ENCODE measurements around the gene ETV6. TPM values are rescaled to one million over a fixed set of nuclear protein-coding genes. Genes with fewer than 3 reads are reported as not detected.

The ETV6 gene
- total RNA-seq, 2 experiments from 2014 or later = 53.7 to 54.9 TPM

DNA sequence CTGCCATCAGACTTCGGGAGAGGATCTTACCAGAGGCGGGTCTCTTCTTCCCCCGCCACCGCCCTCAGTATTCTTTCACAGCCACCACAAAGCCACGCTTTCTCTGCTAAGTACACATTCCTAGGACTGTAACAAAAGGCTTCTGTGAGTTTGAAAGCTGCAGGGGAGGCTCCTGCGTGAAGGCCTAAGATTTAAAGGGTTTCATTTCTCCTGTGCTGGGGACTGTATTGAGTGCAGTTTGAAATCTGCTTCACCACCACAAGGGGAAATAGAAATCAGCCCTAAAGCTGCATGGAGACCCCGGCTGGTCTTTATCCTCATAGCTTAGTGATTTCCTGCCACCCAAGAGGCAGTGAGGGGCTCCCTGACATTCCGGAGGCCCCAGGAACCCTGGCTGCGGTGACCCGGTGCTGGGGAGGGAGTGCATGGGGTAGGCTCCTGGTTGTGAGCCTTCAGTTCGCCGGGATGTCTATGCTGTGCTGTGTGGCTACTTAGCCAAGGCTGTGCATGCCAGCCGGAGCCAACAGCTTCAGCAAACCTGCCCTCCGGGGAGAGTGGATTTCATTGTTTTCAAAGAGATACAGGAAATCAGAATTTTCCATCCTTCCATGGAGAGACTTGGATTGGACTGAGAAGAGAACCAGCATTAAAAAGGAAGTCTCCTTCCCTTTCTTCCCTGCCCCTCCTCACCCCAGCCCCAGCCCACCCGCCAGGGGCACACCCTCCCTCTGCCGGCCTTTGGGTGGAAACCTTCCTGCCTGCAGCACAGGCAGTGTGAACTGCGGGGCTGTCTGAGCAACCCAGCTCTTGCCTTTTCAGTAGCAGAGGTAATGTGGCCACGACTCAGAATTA is 163.3 kb downstream of the ETV6 start:
- Mint-ChIP-seq H3K36me3 (ENCODE audit: low read depth) (peaks cover 26% of the 10 kb centered on the region), H3K4me1 (peaks cover 48% of the 10 kb centered on the region), H3K4me3 (no peak overlapping the region), H3K27ac (peak overlapping the region; percentile 52), H3K27me3 (no peaks in the 10 kb centered on the region), H3K9me3 (no peaks in the 10 kb centered on the region)
- CTCF ChIA-PET = interaction anchor here (1.0 to 2.1 kb wide), 7 partner anchors 9 to 233 kb away, joined by 3 to 8 read pairs (median 4); no protein-coding TSS in a partner anchor
- peak; percentile 22 for DNase-seq
- POLR2A ChIA-PET = interaction anchor here (0.5 to 3.0 kb wide), 3 partner anchors 163 to 258 kb away, joined by 3 to 11 read pairs (median 4); partner anchors contain the start of gene ETV6

DNA sequence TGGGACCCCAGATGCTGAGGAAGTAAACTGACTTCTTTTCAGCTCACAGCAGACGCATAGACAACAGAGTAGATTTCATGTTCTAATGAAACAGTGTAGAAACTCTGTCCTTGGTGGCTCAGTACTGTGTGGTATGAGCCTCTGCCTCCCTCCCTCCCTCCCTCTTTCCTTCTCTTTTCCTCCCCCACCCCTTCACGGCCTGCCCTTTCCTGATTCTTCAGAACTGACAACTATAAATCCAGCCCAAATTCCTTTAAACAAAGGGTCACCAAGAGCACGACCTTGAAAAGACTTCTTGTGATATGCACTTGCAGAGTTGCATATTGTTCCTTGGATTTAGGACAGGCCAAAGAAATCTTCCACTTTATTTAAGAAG is 164.0 kb downstream of the ETV6 start:
- Mint-ChIP-seq H3K4me1 (peaks cover 48% of the 10 kb centered on the region), H3K4me3 (no peak overlapping the region), H3K36me3 (ENCODE audit: low read depth) (peaks cover 20% of the 10 kb centered on the region), H3K9me3 (no peaks in the 10 kb centered on the region), H3K27me3 (no peaks in the 10 kb centered on the region), H3K27ac (peak overlapping the region; percentile 52)
- POLR2A ChIA-PET = interaction anchor here (0.5 kb wide), 1 partner anchor 171 kb away, joined by 3 read pairs; no protein-coding TSS in a partner anchor
- CTCF ChIA-PET = interaction anchor here (1.1 to 2.1 kb wide), 6 partner anchors 9 to 233 kb away, joined by 3 to 8 read pairs (median 4); no protein-coding TSS in a partner anchor
- DNase-seq = no peak

DNA sequence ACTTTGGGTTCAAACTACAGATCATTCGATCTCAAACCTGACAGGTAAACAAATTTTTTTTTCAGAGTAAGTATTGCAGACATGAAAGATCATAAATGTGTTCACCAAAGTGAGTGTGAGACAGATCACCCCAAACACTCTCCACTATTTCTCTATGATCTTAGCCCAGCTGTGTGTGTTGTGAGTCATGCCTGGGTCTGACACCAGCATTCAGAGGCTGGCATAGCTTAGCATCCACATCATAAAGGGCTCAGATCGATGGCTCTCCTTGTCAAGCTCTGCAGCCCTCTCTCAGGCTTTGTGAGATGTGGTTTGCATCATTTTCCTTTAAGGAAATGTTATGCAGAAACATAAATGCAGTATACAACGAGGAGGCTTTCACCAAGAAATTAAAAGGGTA is 164.9 kb downstream of the ETV6 start:
- Mint-ChIP-seq H3K9me3 (no peaks in the 10 kb centered on the region), H3K4me1 (peaks cover 44% of the 10 kb centered on the region), H3K4me3 (no peak overlapping the region), H3K27ac (no peak overlapping the region), H3K27me3 (no peaks in the 10 kb centered on the region), H3K36me3 (ENCODE audit: low read depth) (peaks cover 13% of the 10 kb centered on the region)
- CTCF ChIA-PET = interaction anchor here (1.1 to 2.1 kb wide), 2 partner anchors 195 to 219 kb away, joined by 4 to 8 read pairs; no protein-coding TSS in a partner anchor
- POLR2A ChIA-PET = no interaction called here
- peak; percentile 23 for DNase-seq

DNA sequence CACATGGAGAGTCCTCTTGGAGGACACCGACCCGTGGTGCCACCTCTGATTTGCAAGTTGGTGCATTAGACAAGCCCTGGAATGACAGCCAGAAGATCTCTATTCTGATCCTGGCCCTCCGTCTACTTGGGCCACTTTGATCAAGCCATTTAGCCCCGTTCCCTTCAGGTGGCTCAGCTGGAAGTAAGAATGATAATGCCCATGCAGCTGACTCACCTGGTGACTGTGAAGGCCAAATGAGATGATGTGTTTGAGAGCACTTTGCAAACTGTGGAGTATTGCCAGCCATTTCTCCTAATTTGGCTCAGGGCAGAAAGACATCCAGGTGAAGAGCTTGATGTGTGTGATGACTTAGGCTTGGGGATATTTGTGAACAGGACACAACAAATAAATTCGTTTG is 165.9 kb downstream of the ETV6 start:
- peaks cover 43% of the 10 kb centered on the region for H3K4me1 Mint-ChIP-seq
- DNase-seq = no peak
- no peaks in the 10 kb centered on the region for H3K9me3 Mint-ChIP-seq
- CTCF ChIA-PET = interaction anchor here (2.1 kb wide), 1 partner anchor 194 kb away, joined by 8 read pairs; no protein-coding TSS in a partner anchor
- no peak overlapping the region for H3K27ac Mint-ChIP-seq
- peaks cover 12% of the 10 kb centered on the region for H3K36me3 Mint-ChIP-seq (ENCODE audit: low read depth)
- POLR2A ChIA-PET = no interaction called here
- H3K27me3 Mint-ChIP-seq = no peaks in the 10 kb centered on the region
- H3K4me3 Mint-ChIP-seq = no peak overlapping the region

DNA sequence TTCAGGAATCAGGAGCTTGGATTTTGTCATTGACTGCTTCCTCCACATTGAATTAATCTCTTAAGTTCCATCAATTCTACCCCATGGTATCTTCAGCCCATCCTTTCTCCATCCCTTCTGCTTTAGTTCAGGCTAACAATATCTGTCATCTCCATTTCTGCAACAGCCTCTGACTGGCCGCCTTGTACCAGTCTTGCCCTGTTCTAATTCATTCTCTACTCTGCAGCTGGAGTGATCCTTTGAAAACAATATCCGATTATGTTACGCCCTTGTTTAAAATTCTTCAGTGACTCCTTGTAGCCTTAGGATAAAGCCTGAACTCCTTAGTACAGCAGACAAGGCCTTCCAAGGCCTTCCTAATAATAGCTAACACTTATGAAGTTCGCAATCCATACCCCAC is 170.2 kb downstream of the ETV6 start:
- no peaks in the 10 kb centered on the region for H3K9me3 Mint-ChIP-seq
- H3K27ac Mint-ChIP-seq = no peak overlapping the region
- no peak overlapping the region for H3K4me3 Mint-ChIP-seq
- no peak for DNase-seq
- H3K4me1 Mint-ChIP-seq = peaks cover 32% of the 10 kb centered on the region
- no peaks in the 10 kb centered on the region for H3K27me3 Mint-ChIP-seq
- H3K36me3 Mint-ChIP-seq (ENCODE audit: low read depth) = peaks cover 14% of the 10 kb centered on the region
- CTCF ChIA-PET = interaction anchor here (0.5 kb wide), 1 partner anchor 236 kb away, joined by 5 read pairs; no protein-coding TSS in a partner anchor
- POLR2A ChIA-PET = no interaction called here

DNA sequence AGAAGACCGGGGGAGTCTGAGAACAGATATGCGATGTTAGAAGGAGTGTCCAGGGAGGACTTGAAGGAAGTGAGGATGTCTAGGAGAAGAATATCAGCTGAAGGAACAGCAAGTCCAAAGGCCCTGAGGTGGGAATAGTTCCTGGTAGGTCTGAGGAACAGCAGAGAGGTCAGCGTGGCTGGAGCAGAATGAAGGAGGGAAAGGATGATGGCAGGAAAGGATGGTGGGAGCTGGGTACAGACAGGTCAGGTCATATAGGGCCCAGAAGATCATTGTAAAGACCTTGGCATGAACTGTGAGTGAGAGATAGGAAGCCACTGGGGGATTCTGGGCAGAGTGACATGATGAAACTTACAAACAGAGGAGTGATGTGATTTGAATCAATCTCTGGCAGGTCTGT is 171.0 kb downstream of the ETV6 start:
- no peak for DNase-seq
- H3K4me3 Mint-ChIP-seq = no peak overlapping the region
- H3K4me1 Mint-ChIP-seq = peaks cover 38% of the 10 kb centered on the region
- no peaks in the 10 kb centered on the region for H3K27me3 Mint-ChIP-seq
- POLR2A ChIA-PET = no interaction called here
- CTCF ChIA-PET = no interaction called here
- H3K9me3 Mint-ChIP-seq = no peaks in the 10 kb centered on the region
- H3K27ac Mint-ChIP-seq = no peak overlapping the region
- peaks cover 18% of the 10 kb centered on the region for H3K36me3 Mint-ChIP-seq (ENCODE audit: low read depth)

DNA sequence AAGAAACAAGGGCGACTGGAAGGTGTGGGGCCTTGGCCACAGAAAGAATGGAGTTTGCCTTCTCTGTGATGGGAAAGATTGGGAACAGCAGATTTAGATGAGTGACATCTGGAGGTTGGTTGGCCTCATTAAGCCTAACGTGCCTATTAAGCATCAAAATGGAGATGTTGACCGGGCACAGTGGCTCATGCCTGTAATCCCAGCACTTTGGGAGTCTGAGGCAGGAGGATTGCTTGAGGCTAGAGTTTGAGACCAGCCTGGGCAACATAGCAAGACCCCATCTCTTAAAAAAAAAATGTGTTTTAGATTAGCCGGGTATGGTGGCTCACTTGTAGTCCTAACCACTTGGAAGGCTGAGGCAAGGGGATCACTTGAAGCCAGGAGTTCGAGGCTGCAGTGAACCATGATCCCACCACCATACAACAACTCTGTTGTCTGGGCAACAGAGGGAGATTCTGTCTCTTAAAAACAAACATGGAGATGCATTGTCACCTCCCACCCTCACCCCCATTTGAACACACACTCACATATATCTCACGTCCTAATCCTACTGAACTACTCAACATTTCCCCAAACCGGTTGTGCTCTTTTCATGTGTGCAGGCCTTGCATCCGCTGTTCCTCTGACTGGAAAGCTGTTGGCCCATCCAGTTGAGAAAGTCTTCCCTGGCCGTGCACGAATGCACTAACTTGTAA is 172.1 kb downstream of the ETV6 start:
- POLR2A ChIA-PET = interaction anchor here (1.2 kb wide), 1 partner anchor 9 kb away, joined by 3 read pairs; no protein-coding TSS in a partner anchor
- Mint-ChIP-seq H3K9me3 (no peaks in the 10 kb centered on the region), H3K4me3 (peak overlapping the region; percentile 10), H3K36me3 (ENCODE audit: low read depth) (peaks cover 21% of the 10 kb centered on the region), H3K27me3 (no peaks in the 10 kb centered on the region), H3K27ac (peak overlapping the region; percentile 67), H3K4me1 (peaks cover 42% of the 10 kb centered on the region)
- no peak for DNase-seq
- CTCF ChIA-PET = interaction anchor here (1.0 kb wide), 1 partner anchor 9 kb away, joined by 4 read pairs; no protein-coding TSS in a partner anchor

DNA sequence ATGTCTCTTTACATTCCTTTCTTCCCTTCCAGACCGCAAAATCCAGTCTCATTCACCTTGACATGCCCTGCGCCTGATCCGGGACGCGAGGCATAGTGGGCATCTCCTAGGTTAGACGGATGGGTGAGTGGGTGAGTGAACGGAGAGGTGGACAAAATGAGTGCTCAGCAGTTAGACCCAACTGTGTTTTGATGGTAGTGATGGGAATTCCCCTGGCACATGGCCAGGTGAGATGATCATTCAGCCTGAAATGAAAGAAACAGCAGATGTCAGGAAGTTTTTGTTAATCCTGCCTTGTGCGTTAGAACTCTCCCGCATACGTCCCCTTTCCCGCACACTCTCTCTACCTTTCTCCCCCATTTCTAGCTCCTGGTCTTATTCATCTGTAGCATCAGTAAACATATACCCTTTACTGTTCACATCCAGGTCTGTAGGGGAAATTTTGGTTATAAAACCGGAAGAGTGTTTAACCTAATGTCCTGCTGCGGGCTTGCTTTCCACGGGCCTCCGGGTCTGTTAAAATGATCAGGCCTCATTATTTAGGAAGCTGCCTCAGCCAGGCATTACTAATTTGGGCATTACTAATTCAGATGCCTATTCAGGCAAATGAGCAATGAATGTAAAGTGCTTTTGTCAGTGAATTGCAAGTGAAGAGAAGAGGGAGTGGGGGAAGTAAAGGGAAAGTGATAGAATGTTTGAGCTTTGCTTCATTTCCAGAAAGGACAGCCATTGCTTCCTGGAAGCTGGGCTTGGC is 172.8 kb downstream of the ETV6 start:
- ChIA-PET CTCF (interaction anchor here (0.7 to 1.0 kb wide), 2 partner anchors 9 to 11 kb away, joined by 3 to 4 read pairs; no protein-coding TSS in a partner anchor), POLR2A (interaction anchor here (0.6 to 1.2 kb wide), 3 partner anchors 8 to 158 kb away, joined by 3 to 4 read pairs (median 3); no protein-coding TSS in a partner anchor)
- H3K9me3 Mint-ChIP-seq = no peaks in the 10 kb centered on the region

DNA sequence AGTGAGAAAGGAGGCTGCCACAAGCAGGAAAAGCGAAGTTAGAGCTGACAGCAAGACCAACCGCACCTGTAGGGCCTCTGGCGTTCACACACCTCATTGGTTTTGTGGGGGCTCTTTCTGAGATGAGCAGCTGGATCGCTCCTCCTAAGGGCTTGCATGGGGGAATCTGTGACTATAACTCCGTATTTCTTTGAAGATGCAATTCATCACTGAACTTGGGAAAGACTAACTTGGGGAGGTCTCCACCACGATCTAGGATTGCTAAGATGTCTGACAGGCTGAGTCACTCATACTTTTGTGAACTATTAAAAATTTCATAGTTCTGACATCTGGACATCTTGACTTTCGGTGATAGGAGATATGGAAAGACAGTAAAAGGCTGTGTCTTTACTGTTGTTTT is 173.6 kb downstream of the ETV6 start:
- ChIA-PET POLR2A (interaction anchor here (0.9 to 1.2 kb wide), 2 partner anchors 7 to 9 kb away, joined by 3 to 4 read pairs; no protein-coding TSS in a partner anchor), CTCF (no interaction called here)
- Mint-ChIP-seq H3K4me1 (peaks cover 45% of the 10 kb centered on the region), H3K27ac (no peak overlapping the region), H3K27me3 (no peaks in the 10 kb centered on the region), H3K9me3 (no peaks in the 10 kb centered on the region), H3K36me3 (ENCODE audit: low read depth) (peaks cover 21% of the 10 kb centered on the region), H3K4me3 (no peak overlapping the region)
- DNase-seq = no peak

More for the DNA sequence above, 172.8 kb downstream of the ETV6 start:
- Mint-ChIP-seq H3K4me3 (peak overlapping the region; percentile 40), H3K4me1 (peaks cover 45% of the 10 kb centered on the region), H3K27me3 (no peaks in the 10 kb centered on the region), H3K27ac (peak overlapping the region; percentile 67), H3K36me3 (ENCODE audit: low read depth) (peaks cover 21% of the 10 kb centered on the region)
- peak; percentile 28 for DNase-seq

DNA sequence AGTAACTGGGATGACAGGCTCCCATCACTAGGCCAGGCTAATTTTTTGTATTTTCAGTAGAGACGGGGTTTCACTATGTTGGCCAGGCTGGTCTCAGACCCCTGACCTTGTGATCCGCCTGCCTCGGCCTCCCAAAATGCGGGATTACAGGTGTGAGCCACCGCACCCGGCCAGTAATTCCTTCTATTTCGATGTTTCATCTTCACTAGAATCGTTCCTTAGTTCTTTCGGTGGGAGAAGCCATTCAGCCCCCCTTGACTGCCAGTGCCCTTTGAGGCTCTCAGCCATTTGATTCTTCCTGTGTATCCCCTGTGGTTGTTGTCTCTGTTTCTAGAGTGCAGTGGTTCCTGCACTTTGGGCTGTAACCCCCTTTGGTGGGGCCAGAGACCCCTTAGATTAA is 174.1 kb downstream of the ETV6 start:
- H3K4me3 Mint-ChIP-seq = no peak overlapping the region
- H3K27me3 Mint-ChIP-seq = no peaks in the 10 kb centered on the region
- H3K27ac Mint-ChIP-seq = peak overlapping the region; percentile 47
- peaks cover 21% of the 10 kb centered on the region for H3K36me3 Mint-ChIP-seq (ENCODE audit: low read depth)
- no peak for DNase-seq
- no peaks in the 10 kb centered on the region for H3K9me3 Mint-ChIP-seq
- ChIA-PET POLR2A (interaction anchor here (2.3 kb wide), 1 partner anchor 10 kb away, joined by 8 read pairs; no protein-coding TSS in a partner anchor), CTCF (interaction anchor here (1.5 kb wide), 1 partner anchor 10 kb away, joined by 4 read pairs; no protein-coding TSS in a partner anchor)
- H3K4me1 Mint-ChIP-seq = peaks cover 45% of the 10 kb centered on the region

DNA sequence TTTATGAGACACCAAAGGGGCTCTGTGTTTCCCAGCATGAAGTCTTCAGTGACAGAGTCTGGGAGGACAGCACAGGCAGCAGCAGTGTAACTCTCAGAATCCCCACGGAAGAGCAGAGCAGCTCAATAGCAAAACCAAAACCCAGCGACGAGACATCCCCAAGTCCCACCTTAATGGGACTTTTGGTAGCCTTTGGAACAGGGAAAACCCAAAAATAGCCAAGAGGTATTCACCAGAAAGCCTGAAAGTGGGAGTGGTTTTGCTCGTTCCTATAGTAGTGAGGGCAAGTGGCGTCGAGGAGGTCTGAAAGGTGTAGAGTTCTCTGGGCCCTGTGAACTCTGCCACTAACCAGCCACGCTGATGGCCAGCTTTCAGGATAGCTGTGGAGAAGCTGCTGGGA is 174.6 kb downstream of the ETV6 start:
- H3K4me3 Mint-ChIP-seq = no peak overlapping the region
- peaks cover 21% of the 10 kb centered on the region for H3K36me3 Mint-ChIP-seq (ENCODE audit: low read depth)
- ChIA-PET POLR2A (interaction anchor here (2.3 kb wide), 1 partner anchor 10 kb away, joined by 8 read pairs; no protein-coding TSS in a partner anchor), CTCF (interaction anchor here (0.6 to 1.5 kb wide), 2 partner anchors 9 to 241 kb away, joined by 4 read pairs; no protein-coding TSS in a partner anchor)
- peak overlapping the region; percentile 47 for H3K27ac Mint-ChIP-seq
- H3K27me3 Mint-ChIP-seq = no peaks in the 10 kb centered on the region
- DNase-seq = no peak
- no peaks in the 10 kb centered on the region for H3K9me3 Mint-ChIP-seq
- H3K4me1 Mint-ChIP-seq = peaks cover 45% of the 10 kb centered on the region

DNA sequence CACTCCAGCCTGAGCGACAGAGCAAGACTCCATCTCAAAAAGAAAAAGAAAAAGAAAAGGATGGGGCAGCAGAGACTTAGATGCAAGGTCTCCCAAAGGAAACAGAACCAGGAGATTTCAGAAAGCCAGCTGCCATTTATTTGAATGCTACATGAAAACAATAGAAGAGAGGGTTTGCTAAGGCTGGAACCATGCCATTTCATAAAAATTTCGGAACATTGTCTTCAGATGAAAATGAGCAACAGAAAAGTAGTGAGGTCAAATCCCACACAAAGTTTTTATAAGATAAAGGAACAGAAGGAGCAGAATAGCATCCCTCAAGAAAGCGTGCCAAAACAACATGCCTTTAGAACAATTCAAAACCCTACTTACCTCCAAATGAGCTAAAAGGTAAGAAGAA is 175.3 kb downstream of the ETV6 start:
- POLR2A ChIA-PET = interaction anchor here (2.3 kb wide), 1 partner anchor 9 kb away, joined by 8 read pairs; no protein-coding TSS in a partner anchor
- Mint-ChIP-seq H3K9me3 (no peaks in the 10 kb centered on the region), H3K27me3 (no peaks in the 10 kb centered on the region), H3K27ac (no peak overlapping the region), H3K4me3 (no peak overlapping the region), H3K4me1 (peaks cover 45% of the 10 kb centered on the region), H3K36me3 (ENCODE audit: low read depth) (peaks cover 21% of the 10 kb centered on the region)
- CTCF ChIA-PET = interaction anchor here (0.6 to 1.5 kb wide), 3 partner anchors 8 to 241 kb away, joined by 4 to 6 read pairs (median 4); no protein-coding TSS in a partner anchor
- no peak for DNase-seq
